Left lung (tissue), 10 donors: ENCODE data around the gene MPZL1. TPM values are rescaled to one million over a fixed set of nuclear protein-coding genes. Genes with fewer than 3 reads are reported as not detected.
A peak's percentile ranks its signal among the peaks of the same experiment; 100 is the strongest.

Source experiments
- ATAC-seq: fragments of 200-7000 bp; cut with Tn5 transposase; one replicate; pipeline ENCODE4 v1.9.1; 2020; ENCODE audit warnings: moderate library complexity
- DNase-seq, 4 donors: peaks; one replicate each; pipeline ENCODE4 v3.0.0-alpha.2; 2013 to 2020
- H3K27ac ChIP-seq, 2 donors: fragments of 200-600 bp; sonication (generic) in 1 of 2; one replicate each; pipeline versions ENCODE4 v1.5.0 to v1.8.0; 2020 to 2021
- H3K27me3 ChIP-seq, 2 donors: fragments of 200-600 bp; sonication (generic) in 1 of 2; one replicate each; pipeline versions ENCODE4 v1.5.0 to v1.8.0; 2020 to 2021
- H3K36me3 ChIP-seq, 2 donors: fragments of 200-600 bp; sonication (generic) in 1 of 2; one replicate each; pipeline versions ENCODE4 v1.5.0 to v1.8.0; 2020 to 2021
- H3K4me1 ChIP-seq, 2 donors: fragments of 200-600 bp; one replicate each; pipeline ENCODE4 v1.8.0; 2021
- H3K4me3 ChIP-seq, 2 donors: fragments of 200-600 bp; sonication (generic) in 1 of 2; one replicate each; pipeline versions ENCODE4 v1.5.0 to v1.8.0; 2020 to 2021; ENCODE audit warnings: mild to moderate bottlenecking in 1 of 2
- H3K9me3 ChIP-seq, 2 donors: fragments of 200-600 bp; sonication (generic) in 1 of 2; one replicate each; pipeline versions ENCODE4 v1.5.0 to v1.8.0; 2020 to 2021
- intact Hi-C, 2 donors: fragments of 100-400 bp; cut with DNase I; formaldehyde crosslinking; loops; one replicate each; pipeline versions ENCODE4 v1.11.2 to v1.14.2; 2022
- polyA plus RNA-seq, 6 donors: library from polyadenylated mRNA; unstranded; fragments of 120-200 nt; gene quantifications; one replicate each; pipeline ENCODE4 v1.2.1, GENCODE V29; 2013; ENCODE audit not compliant: insufficient read length in 6 of 6
- total RNA-seq, 2 donors: library from RNA; stranded (reverse); fragmentation: NEBNext Ultra II Directional; extraction: Animal tissue kit (Norgen Biotek cat#: 25700); gene quantifications; one replicate each; pipeline ENCODE4 v1.2.1, GENCODE V29; 2021
- TF ChIP-seq, protein P1 (sequence below), 2 donors: fragments of 200-600 bp; sonication (generic) in 1 of 2; IDR thresholded peaks; one replicate each; pipeline versions ENCODE4 v1.5.0 to v1.8.0; 2021; ENCODE audit warnings: antibody characterized with exemption in 2 of 2
- donor health status: DM: no; HTN: yes; CAD: no.
- donor health status: DM: no; HTN: no; CAD: no.

MPZL1 gene
- total and polyA plus RNA-seq, 8 donors, result 110 to 148 (median 122) TPM

DNA sequence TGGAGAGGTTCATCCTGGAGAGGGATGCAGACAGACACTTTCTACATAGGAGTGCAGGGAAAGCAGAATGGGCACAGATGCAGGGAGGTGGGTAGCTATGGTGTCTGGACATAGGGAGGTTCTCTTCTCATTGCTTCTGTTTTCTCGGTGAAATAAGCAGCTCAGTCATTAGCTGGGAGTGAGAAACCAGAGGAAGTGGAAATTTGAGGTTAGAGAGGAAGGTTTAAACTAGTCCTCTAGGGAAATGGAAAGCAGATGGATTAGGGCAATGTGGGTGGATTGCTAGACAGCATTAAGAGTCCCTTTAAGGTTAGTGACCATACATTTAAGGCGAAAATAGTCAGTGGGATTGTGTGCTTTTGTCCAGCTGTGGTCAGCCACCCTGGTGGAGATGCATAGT is 39.6 kb downstream of the MPZL1 start:
- no peaks in the 10 kb centered on the region for H3K27me3 ChIP-seq
- no peaks in the 10 kb centered on the region for H3K9me3 ChIP-seq
- DNase-seq (no peak), ATAC-seq (peak; percentile 26)
- no peak overlapping the region for H3K4me3 ChIP-seq
- H3K36me3 ChIP-seq, result no peaks in the 10 kb centered on the region
- H3K27ac ChIP-seq, result no peak overlapping the region
- H3K4me1 ChIP-seq, result peaks cover 13 to 22% of the 10 kb centered on the region in 2 donors
- intact Hi-C loops, result no loop called here
- TF ChIP-seq, protein P1, sequence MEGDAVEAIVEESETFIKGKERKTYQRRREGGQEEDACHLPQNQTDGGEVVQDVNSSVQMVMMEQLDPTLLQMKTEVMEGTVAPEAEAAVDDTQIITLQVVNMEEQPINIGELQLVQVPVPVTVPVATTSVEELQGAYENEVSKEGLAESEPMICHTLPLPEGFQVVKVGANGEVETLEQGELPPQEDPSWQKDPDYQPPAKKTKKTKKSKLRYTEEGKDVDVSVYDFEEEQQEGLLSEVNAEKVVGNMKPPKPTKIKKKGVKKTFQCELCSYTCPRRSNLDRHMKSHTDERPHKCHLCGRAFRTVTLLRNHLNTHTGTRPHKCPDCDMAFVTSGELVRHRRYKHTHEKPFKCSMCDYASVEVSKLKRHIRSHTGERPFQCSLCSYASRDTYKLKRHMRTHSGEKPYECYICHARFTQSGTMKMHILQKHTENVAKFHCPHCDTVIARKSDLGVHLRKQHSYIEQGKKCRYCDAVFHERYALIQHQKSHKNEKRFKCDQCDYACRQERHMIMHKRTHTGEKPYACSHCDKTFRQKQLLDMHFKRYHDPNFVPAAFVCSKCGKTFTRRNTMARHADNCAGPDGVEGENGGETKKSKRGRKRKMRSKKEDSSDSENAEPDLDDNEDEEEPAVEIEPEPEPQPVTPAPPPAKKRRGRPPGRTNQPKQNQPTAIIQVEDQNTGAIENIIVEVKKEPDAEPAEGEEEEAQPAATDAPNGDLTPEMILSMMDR (IDR thresholded peaks at IDR 0.05), result no peak

DNA sequence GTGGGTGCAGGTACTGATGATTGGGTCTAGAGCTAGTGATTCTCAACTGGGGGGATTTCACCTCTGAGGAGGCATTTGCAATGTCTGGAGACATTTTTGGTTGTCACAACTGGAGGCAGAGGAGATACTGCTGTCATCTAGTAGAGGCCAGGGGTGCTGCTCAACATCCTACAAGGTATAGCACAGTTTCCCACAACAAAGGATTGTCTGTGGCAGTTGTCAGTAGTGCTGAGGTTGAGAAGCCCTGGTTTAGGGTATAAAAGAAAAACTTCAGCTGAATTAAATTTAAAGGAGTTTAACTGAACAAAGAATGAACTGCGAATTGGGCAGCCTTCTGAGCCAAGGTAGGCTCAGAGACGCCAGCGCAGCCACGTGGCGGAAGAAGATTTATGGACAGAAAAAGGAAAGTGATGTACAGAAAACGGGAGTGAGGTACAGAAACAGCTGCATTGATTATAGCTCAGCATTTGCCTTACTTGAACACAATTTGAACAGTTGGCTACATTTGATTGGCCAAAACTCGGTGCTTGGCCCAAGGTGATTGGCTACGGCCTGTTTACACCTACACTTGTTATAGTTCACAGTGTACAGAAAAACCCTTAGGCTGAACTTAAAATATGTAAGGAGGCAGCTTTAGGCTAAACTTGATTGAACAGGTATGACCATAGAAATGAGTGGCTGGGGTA is 40.4 kb downstream of the MPZL1 start:
- DNase-seq (no peak), ATAC-seq (no peak)
- Histone ChIP-seq H3K27ac (no peak overlapping the region), H3K4me1 (peaks cover 7 to 15% of the 10 kb centered on the region in 2 donors), H3K36me3 (no peaks in the 10 kb centered on the region), H3K27me3 (no peaks in the 10 kb centered on the region), H3K9me3 (no peaks in the 10 kb centered on the region), H3K4me3 (no peak overlapping the region)
- TF ChIP-seq, protein P1 (IDR thresholded peaks at IDR 0.05), result no peak
- intact Hi-C loops, result no loop called here

DNA sequence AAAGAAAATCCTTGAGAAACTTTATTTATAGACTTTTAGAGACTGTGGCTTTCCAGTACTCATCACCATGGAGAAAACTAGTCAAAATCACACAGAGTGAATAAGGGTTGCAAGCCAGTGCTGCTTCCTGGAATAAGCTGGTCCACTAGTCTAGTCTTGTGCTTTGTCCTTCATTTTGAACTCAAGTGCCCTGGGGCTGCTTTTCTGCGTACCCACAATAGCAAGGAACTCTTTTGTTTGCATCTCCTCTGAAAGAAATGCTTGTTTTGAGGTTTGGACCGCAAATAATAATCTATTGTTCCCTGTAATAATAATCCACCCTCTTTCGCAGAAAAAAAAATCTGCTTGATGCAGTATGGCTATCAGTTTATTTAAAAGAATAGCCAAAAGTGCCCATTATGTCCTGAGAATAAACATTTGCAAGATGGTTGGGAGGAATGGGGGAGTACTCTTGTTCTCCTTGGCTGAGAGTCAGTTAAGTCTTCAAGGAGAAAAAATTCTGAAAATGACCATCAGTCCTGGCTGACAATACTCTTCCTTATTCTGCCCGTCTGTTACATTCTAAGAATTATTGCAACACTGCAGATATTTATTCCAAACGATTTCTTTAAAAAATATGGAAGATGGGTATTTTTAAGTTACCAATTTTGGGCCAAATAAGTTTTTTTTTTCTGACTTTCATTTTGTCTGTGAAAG is 41.9 kb downstream of the MPZL1 start:
- no peaks in the 10 kb centered on the region for H3K36me3 ChIP-seq
- TF ChIP-seq, protein P1 (IDR thresholded peaks at IDR 0.05), result no peak
- no peaks in the 10 kb centered on the region for H3K9me3 ChIP-seq
- no peak for DNase-seq
- H3K27me3 ChIP-seq, result no peaks in the 10 kb centered on the region
- peaks cover 5 to 21% of the 10 kb centered on the region in 2 donors for H3K4me1 ChIP-seq
- peak; percentile 60 for ATAC-seq
- intact Hi-C loops, result no loop called here
- no peak overlapping the region for H3K27ac ChIP-seq
- no peak overlapping the region for H3K4me3 ChIP-seq

DNA sequence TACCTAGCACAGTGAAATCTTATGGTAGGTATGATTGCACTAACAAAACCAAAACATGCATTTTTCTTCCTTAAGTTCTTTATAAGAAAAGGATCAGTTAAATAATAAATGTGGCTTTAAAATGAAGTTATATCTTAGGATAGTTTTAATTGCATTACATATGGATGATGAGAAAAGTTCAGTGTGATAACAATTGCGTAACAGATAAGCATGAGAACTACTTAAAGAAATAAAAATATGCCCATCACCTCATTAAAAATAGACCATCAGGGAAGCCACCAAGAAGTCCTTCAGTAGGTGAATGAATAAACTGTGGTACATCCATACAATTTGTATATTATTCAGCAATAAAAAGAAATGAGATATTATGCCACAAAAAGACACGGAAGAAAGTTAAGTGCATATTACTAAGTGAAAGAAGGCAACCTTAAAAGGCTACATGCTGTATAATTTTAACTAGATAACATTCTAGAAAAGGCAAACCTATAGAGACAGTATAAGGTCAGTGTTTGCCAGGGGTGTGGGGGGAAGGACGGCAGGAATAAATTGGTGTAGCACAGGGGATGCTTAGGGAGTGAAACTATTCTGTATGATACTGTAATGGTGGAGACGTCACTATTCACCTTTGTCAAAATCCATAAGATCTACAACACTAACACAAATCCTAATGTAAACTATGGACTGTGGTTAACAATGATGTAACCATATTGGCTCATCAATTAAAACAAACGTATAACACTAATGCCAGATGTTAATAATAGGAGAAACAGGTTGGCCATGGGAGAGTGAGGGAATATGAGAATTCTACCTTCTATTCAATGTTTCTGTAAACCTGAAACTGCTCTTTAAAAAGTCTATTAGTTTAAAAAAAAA is 42.9 kb downstream of the MPZL1 start:
- H3K4me3 ChIP-seq, result no peak overlapping the region
- TF ChIP-seq, protein P1 (IDR thresholded peaks at IDR 0.05), result no peak
- intact Hi-C loops, result no loop called here
- DNase-seq, result no peak
- no peak overlapping the region for H3K27ac ChIP-seq
- no peaks in the 10 kb centered on the region for H3K27me3 ChIP-seq
- H3K9me3 ChIP-seq, result no peaks in the 10 kb centered on the region
- H3K4me1 ChIP-seq, result peaks cover 5 to 21% of the 10 kb centered on the region in 2 donors
- no peak for ATAC-seq
- peaks cover 0 to 8% of the 10 kb centered on the region in 2 donors for H3K36me3 ChIP-seq

DNA sequence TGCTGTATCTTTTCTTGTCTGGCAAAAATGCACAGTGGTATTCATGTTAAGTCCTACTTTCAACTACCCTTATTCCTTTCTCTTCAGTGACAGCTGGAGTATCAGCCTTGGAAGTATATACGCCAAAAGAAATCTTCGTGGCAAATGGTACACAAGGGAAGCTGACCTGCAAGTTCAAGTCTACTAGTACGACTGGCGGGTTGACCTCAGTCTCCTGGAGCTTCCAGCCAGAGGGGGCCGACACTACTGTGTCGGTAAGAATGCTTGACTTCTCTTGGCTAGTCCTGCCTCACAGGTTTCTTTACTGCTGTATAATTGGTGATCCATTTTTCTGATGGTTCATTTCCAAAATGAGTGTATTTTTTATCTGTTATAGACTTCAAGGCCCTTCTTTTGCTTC is 43.7 kb downstream of the MPZL1 start:
- TF ChIP-seq, protein P1 (IDR thresholded peaks at IDR 0.05), result no peak
- peaks cover 5 to 21% of the 10 kb centered on the region in 2 donors for H3K4me1 ChIP-seq

More for the DNA sequence above, 43.7 kb downstream of the MPZL1 start:
- intact Hi-C loops, result no loop called here
- Histone ChIP-seq H3K9me3 (no peaks in the 10 kb centered on the region), H3K27me3 (no peaks in the 10 kb centered on the region), H3K4me3 (no peak overlapping the region), H3K36me3 (peaks cover 0 to 8% of the 10 kb centered on the region in 2 donors), H3K27ac (no peak overlapping the region)
- DNase-seq (no peak), ATAC-seq (no peak)
